ENCODE data around the gene RNF214.

Gene RNF214

GRCh38 chr11:117219995-117220394 is 12.5 kb upstream of the RNF214 start:
- no peak for TF ChIP-seq CTCF (IDR thresholded peaks at IDR 0.05; ENCODE audit: insufficient read depth, missing control alignments)
- DNase-seq (ENCODE audit: insufficient read length, low spot score) (no peak), FAIRE-seq (no peak)

GRCh38 chr11:117220568-117220967 is 11.9 kb upstream of the RNF214 start:
- FAIRE-seq: no peak
- no peak for TF ChIP-seq CTCF (IDR thresholded peaks at IDR 0.05; ENCODE audit: insufficient read depth, missing control alignments)

GRCh38 chr11:117220999-117221774 is 11.3 kb upstream of the RNF214 start:
- FAIRE-seq: no peak
- TF ChIP-seq CTCF (IDR thresholded peaks at IDR 0.05; ENCODE audit: insufficient read depth, missing control alignments): no peak
- DNase-seq (ENCODE audit: insufficient read length, low spot score): no peak

More at GRCh38 chr11:117220568-117220967, 11.9 kb upstream of the RNF214 start:
- no peak for DNase-seq (ENCODE audit: insufficient read length, low spot score)

- DNase-seq (ENCODE audit: insufficient read length, low spot score): no peak
- TF ChIP-seq CTCF (IDR thresholded peaks at IDR 0.05; ENCODE audit: insufficient read depth, missing control alignments): no peak
- no peak for FAIRE-seq
These were observed 10.5 kb upstream of the RNF214 start for GRCh38 chr11:117221775-117222517.

- DNase-seq (ENCODE audit: insufficient read length, low spot score) (no peak), FAIRE-seq (no peak)
- TF ChIP-seq CTCF (IDR thresholded peaks at IDR 0.05; ENCODE audit: insufficient read depth, missing control alignments): no peak
These were observed 9.3 kb upstream of the RNF214 start for GRCh38 chr11:117222991-117223740.

- no peak for TF ChIP-seq CTCF (IDR thresholded peaks at IDR 0.05; ENCODE audit: insufficient read depth, missing control alignments)
- DNase-seq (ENCODE audit: insufficient read length, low spot score) (no peak), FAIRE-seq (no peak)
These were observed 8.5 kb upstream of the RNF214 start for GRCh38 chr11:117223741-117224689.

All from D721Med (cell line).